Measurements from ENCODE around the gene NUP107. TPM values are rescaled to one million over a fixed set of nuclear protein-coding genes. Genes with fewer than 3 reads are reported as not detected.

NUP107 gene
- total and polyA plus RNA-seq, 2 donors (not counting 1 experiment from before 2014, with no cell fraction given): 23.2 to 77.3 TPM

DNA sequence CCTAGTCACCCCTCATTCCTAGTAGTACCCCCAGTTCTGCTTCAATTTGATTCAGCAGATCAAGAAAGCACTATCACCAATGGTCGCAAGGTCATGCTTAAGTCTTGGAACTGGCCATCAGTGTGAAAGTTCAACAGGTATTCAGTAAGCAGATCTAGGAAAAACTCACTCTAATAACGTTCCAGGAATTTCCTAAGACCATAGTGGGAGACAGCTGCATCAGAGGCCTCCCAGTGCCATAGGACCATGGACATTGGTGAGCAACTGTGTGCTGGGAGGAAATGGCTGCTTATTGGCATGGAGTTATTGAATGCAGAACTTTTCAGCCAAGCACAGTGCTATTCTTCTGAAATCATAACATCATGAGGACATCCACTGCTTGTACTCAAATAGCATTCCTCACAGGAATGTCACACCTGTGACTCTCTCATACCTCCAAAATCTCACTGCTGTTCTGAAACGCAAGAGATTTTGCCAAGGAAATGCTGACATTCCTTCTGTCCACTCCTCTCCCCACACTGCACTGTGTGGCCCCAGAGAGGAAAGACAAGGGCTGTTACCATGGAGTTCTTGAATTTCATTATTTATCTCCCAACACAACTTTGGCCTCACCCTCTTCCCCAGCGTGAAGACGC, 90.3 kb downstream of the NUP107 start:
- Histone ChIP-seq H3K27me3 (replicated peaks in 1 of 4; ENCODE audit: control extremely low read depth in 1 of 4, control insufficient read depth in 3 of 4, insufficient read depth in 4 of 4, low read length in 3 of 4) (no peaks in the 10 kb centered on the region), H4K20me1 (ENCODE audit: control insufficient read depth, insufficient read depth, low read length, poor library complexity, severe bottlenecking) (no peaks in the 10 kb centered on the region), H3K4me3 (ENCODE audit: control extremely low read depth in 1 of 5, extremely low read depth in 1 of 5, insufficient read depth in 1 of 5, low read depth in 2 of 5, low read length in 4 of 5) (no peak overlapping the region), H3K4me1 (ENCODE audit: control insufficient read depth in 2 of 2, insufficient read depth in 2 of 2, low read length in 2 of 2) (peaks cover 18 to 19% of the 10 kb centered on the region in 2 donors), H3K36me3 (replicated peaks in 1 of 2; ENCODE audit: control extremely low read depth in 1 of 2, control insufficient read depth in 1 of 2, extremely low read depth in 1 of 2, insufficient read depth in 2 of 2, low read length in 1 of 2) (no peaks in the 10 kb centered on the region), H2AFZ (ENCODE audit: insufficient read depth, low read depth, low read length, poor library complexity, severe bottlenecking) (no peak overlapping the region), H3K4me2 (replicated peaks; ENCODE audit: low read depth, low read length, poor library complexity, severe bottlenecking) (no peak overlapping the region), H3K27ac (ENCODE audit: low read length in 2 of 2) (no peak overlapping the region), H3K79me2 (ENCODE audit: control insufficient read depth, insufficient read depth, low read length) (no peaks in the 10 kb centered on the region), H3K9ac (ENCODE audit: low read length) (no peak overlapping the region), H3K9me3 (ENCODE audit: control extremely low read depth in 1 of 3, control insufficient read depth in 2 of 3, insufficient read depth in 1 of 3, low read length in 2 of 3) (no peaks in the 10 kb centered on the region)
- Mint-ChIP-seq H3K4me1 (peaks cover 18% of the 10 kb centered on the region), H3K27me3 (no peaks in the 10 kb centered on the region), H3K9me3 (ENCODE audit: insufficient read depth) (no peaks in the 10 kb centered on the region), H3K4me3 (no peak overlapping the region), H3K27ac (no peak overlapping the region)
- WGBS (ENCODE audit: insufficient coverage): 100% methylated on average over 2 of the region's 5 CpGs
- no peak for TF ChIP-seq EZH2 (IDR thresholded peaks at IDR 0.05; ENCODE audit: borderline replicate concordance, insufficient read depth, low read depth, low read length, poor library complexity, severe bottlenecking)
- TF ChIP-seq, protein P1, sequence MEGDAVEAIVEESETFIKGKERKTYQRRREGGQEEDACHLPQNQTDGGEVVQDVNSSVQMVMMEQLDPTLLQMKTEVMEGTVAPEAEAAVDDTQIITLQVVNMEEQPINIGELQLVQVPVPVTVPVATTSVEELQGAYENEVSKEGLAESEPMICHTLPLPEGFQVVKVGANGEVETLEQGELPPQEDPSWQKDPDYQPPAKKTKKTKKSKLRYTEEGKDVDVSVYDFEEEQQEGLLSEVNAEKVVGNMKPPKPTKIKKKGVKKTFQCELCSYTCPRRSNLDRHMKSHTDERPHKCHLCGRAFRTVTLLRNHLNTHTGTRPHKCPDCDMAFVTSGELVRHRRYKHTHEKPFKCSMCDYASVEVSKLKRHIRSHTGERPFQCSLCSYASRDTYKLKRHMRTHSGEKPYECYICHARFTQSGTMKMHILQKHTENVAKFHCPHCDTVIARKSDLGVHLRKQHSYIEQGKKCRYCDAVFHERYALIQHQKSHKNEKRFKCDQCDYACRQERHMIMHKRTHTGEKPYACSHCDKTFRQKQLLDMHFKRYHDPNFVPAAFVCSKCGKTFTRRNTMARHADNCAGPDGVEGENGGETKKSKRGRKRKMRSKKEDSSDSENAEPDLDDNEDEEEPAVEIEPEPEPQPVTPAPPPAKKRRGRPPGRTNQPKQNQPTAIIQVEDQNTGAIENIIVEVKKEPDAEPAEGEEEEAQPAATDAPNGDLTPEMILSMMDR (IDR thresholded peaks at IDR 0.05): no peak
- DNase-seq (no peak), ATAC-seq (ENCODE audit: low read depth) (no peak)
- intact Hi-C loops (cut with micrococcal nuclease): no loop called here
- ChIA-PET POLR2A (no interaction called here), CTCF (interaction anchor here (0.7 kb wide), 1 partner anchor 73 kb away, joined by 4 read pairs; no protein-coding TSS in a partner anchor)

DNA sequence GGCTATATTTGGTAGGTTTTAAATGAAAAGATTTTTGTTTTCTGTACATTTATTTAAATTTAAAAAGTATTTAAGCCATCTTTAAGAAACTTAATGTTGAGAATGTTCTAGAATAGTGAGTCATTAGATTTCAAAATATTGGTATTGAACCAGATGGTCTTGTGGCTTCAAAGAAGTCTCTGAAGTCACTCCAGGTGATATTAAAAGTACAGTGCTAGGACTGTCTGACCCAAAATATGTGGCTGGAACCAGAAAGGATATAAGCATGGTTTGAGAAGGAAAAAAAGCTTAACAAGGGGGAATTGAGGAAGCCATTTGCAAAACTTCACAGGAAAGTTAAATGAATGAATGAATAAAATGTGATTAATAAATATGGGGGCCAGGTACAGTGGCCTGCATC, 92.5 kb downstream of the NUP107 start:
- CTCF ChIA-PET: no interaction called here

More for the DNA sequence above, 92.5 kb downstream of the NUP107 start:
- Histone ChIP-seq H3K9me3 (ENCODE audit: control extremely low read depth in 1 of 3, control insufficient read depth in 2 of 3, insufficient read depth in 1 of 3, low read length in 2 of 3) (no peaks in the 10 kb centered on the region), H3K4me3 (ENCODE audit: control extremely low read depth in 1 of 5, extremely low read depth in 1 of 5, insufficient read depth in 1 of 5, low read depth in 2 of 5, low read length in 4 of 5) (no peak overlapping the region), H4K20me1 (ENCODE audit: control insufficient read depth, insufficient read depth, low read length, poor library complexity, severe bottlenecking) (no peaks in the 10 kb centered on the region), H3K27ac (ENCODE audit: low read length in 2 of 2) (no peak overlapping the region), H3K9ac (ENCODE audit: low read length) (no peak overlapping the region), H3K4me2 (replicated peaks; ENCODE audit: low read depth, low read length, poor library complexity, severe bottlenecking) (no peak overlapping the region), H3K4me1 (ENCODE audit: control insufficient read depth in 2 of 2, insufficient read depth in 2 of 2, low read length in 2 of 2) (no peaks in the 10 kb centered on the region), H3K27me3 (replicated peaks in 1 of 4; ENCODE audit: control extremely low read depth in 1 of 4, control insufficient read depth in 3 of 4, insufficient read depth in 4 of 4, low read length in 3 of 4) (no peaks in the 10 kb centered on the region), H2AFZ (ENCODE audit: insufficient read depth, low read depth, low read length, poor library complexity, severe bottlenecking) (no peak overlapping the region), H3K79me2 (ENCODE audit: control insufficient read depth, insufficient read depth, low read length) (no peaks in the 10 kb centered on the region), H3K36me3 (replicated peaks in 1 of 2; ENCODE audit: control extremely low read depth in 1 of 2, control insufficient read depth in 1 of 2, extremely low read depth in 1 of 2, insufficient read depth in 2 of 2, low read length in 1 of 2) (no peaks in the 10 kb centered on the region)
- ATAC-seq (ENCODE audit: low read depth) (no peak), DNase-seq (no peak)
- Mint-ChIP-seq H3K4me3 (no peak overlapping the region), H3K27me3 (no peaks in the 10 kb centered on the region), H3K27ac (no peak overlapping the region), H3K9me3 (ENCODE audit: insufficient read depth) (no peaks in the 10 kb centered on the region), H3K4me1 (no peaks in the 10 kb centered on the region)
- TF ChIP-seq, protein P1 (IDR thresholded peaks at IDR 0.05): no peak
- no peak for TF ChIP-seq EZH2 (IDR thresholded peaks at IDR 0.05; ENCODE audit: borderline replicate concordance, insufficient read depth, low read depth, low read length, poor library complexity, severe bottlenecking)
- intact Hi-C loops (cut with micrococcal nuclease): no loop called here
- POLR2A ChIA-PET: no interaction called here
